Large intestine (tissue), 3 donors: ENCODE data around the gene ZFAND3. TPM values are rescaled to one million over a fixed set of nuclear protein-coding genes. Genes with fewer than 3 reads are reported as not detected.
A peak's percentile ranks its signal among the peaks of the same experiment; 100 is the strongest.

Experiments
- DNase-seq, 2 donors: peaks; one replicate each; pipeline versions ENCODE4 v3.0.0 to v3.0.0-alpha.2; 2013
- H3K27ac ChIP-seq: one replicate; pipeline ENCODE4 v1.5.1; 2013; ENCODE audit warnings: low read length
- H3K27me3 ChIP-seq: 2 replicates; pipeline ENCODE4 v1.6.1; 2013; ENCODE audit warnings: low read length; ENCODE audit not compliant: control insufficient read depth, insufficient read depth
- H3K36me3 ChIP-seq: 2 replicates; pipeline ENCODE4 v1.6.1; 2013; ENCODE audit warnings: low read length; ENCODE audit not compliant: control insufficient read depth, insufficient read depth
- H3K4me1 ChIP-seq: one replicate; pipeline ENCODE4 v1.6.1; 2013; ENCODE audit warnings: low read length; ENCODE audit not compliant: control insufficient read depth, insufficient read depth
- H3K4me3 ChIP-seq: one replicate; pipeline ENCODE4 v1.5.1; 2013; ENCODE audit warnings: low read length
- H3K9me3 ChIP-seq: one replicate; pipeline ENCODE4 v1.6.1; 2013; ENCODE audit warnings: mild to moderate bottlenecking, low read depth, low read length, moderate library complexity; ENCODE audit not compliant: control insufficient read depth
- WGBS: methylation state at CpG from one replicate; pipeline ENCODE4 v1.1.5; 2013; ENCODE audit warnings: low lambda C conversion rate; ENCODE audit not compliant: insufficient coverage; 5-methylcytosine and 5-hydroxymethylcytosine counted together
- polyA plus RNA-seq: library from polyadenylated mRNA; unstranded; fragments of 120-200 nt; gene quantifications from one replicate; pipeline ENCODE4 v1.2.1, GENCODE V29; 2013

ZFAND3 gene
- polyA plus RNA-seq, 1 donor: 82.3 TPM

DNA sequence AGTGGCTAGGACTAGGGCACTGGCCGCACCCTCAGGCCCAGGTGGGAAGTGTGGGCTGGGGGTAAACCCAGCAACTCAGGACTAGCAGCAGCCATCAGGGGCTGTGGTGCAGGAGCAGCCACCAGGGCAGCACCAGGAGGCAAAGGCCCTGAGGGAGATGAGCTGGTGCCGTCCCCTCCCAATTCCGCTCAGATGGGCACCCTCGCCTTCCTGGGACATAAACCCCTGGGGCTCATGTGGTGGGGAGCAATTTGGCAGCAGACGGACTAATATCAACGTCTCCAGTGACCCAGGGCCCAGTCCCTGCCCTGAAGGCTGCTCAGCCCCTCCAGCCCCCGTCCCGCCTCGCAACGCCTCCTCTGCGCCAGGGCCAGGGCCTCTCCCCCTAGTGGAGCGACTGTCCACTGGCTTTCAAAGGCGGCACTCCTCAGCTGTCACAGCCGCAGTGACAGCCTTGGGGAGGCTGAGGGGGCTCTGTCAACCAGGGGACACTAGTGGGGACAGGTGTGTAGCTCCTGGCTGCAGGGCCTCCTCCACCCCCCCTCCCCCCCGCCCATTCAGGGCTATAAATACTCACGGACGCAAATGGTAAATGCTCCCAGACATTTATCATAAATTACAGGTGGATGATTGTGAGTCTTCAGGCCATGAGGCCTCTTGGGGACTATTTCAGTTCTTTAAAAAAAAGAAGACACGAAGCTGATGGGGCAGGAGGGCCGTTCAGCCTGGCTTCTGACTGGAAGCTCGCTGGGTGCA lies 349.9 kb downstream of the ZFAND3 start:
- DNase-seq: no peak
- Histone ChIP-seq H3K4me1 (peaks cover 51% of the 10 kb centered on the region), H3K27ac (no peak overlapping the region), H3K4me3 (no peak overlapping the region), H3K9me3 (no peaks in the 10 kb centered on the region), H3K36me3 (no peaks in the 10 kb centered on the region), H3K27me3 (no peaks in the 10 kb centered on the region)
- no CpG with 5 or more reads among the region's 20 CpGs for WGBS

DNA sequence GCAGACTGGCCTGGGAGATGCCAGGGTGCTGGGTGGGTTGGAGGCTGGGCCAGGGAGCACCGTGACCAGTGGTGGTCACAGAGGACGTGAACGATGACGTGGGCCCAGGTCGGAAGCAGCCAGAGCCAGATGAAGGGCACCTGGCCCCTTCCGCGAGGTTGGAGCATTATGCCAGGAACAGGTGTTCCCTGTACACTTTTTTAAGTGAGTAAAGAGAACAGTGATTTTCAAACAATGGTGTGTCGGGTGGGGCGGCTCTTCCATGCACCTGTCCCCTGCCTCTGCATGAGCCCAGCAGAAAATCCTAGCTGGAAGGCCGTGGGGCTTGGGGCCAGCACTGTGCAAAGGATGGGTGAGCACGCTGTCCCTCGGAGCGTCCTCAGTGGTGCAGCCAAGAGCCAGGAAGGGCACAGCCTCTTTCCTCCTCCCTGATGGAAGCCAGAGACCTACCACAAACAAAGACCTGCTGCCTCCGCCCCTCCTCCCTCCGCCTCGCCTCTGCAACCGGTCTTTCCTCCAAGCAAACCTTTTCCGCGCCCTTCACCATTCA lies 350.5 kb downstream of the ZFAND3 start:
- peaks cover 52% of the 10 kb centered on the region for H3K4me1 ChIP-seq
- H3K27me3 ChIP-seq: no peaks in the 10 kb centered on the region
- no CpG with 5 or more reads among the region's 19 CpGs for WGBS
- H3K4me3 ChIP-seq: no peak overlapping the region
- peak in 1 of 2 donors; percentile 46 for DNase-seq
- H3K27ac ChIP-seq: no peak overlapping the region
- no peaks in the 10 kb centered on the region for H3K9me3 ChIP-seq
- H3K36me3 ChIP-seq: no peaks in the 10 kb centered on the region

DNA sequence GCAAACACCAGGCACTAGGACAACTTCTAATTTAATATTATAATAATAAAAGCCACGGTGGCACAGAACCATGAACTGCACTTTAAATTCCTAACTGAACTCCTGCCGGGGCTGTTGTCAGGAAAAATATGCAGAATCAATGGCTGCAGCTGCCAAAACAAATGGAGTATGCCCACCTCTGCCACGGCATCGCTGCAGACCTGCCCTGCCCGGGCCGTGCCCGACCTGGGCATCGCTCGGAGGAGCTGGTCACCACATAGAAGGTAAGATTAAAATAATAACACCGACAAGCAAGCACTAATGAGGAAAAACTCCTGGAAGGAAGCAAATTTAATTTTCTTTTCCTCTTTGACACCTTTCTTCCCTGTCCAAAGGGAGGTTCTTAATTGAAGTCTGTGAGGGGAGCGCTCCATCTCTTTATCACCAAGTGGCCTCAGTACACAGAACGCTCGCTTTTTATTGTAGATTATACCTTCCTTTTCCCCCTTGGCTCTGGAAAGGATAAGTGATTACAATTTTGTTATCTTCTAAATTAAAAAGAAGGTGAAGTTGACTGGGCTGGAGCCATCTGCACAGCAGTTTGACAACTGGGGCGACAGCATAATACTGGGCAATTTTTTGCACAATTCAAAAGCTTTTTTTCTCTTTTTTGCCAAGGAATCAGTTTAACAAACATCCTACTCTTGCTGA lies 351.3 kb downstream of the ZFAND3 start:
- H3K27ac ChIP-seq: no peak overlapping the region
- no peak for DNase-seq

DNA sequence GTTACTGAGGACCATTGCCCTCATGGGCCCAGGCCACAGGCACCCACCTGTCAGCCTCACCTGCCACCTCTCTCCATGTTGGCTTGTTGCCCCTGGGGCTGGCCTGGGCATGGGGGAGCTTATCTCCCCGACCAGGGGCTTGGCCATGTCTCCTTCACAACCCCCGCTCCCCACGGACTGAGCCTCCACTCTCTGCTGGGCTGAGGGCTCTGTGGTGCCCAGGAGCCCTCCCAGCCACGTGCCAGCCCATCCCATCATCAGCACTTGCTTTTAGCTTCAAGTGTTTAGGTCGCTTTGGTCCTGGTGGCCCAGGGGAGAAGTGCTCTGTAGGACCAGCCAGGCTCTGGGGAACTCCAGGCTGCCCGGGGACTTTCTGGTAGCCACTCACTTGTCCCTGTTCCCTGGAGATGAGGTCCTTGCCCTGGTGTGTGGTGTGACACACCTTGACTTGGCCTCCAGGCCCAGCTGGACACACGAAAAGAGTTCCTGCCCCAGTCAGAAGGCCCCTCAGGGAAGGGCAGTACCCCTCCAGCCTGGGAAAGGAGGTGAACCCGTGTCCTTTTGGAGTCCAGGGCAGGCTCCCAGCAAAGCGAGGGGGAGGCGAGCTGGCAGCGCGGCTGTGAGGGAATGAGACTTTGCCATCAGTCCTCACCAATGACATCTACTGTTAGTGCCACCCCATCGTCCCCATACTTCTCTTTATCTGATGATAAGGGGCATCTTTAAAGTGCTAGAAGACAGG lies 352.6 kb downstream of the ZFAND3 start:
- Histone ChIP-seq H3K27me3 (no peaks in the 10 kb centered on the region), H3K4me3 (no peak overlapping the region), H3K36me3 (no peaks in the 10 kb centered on the region), H3K4me1 (peaks cover 62% of the 10 kb centered on the region), H3K27ac (peak overlapping the region; percentile 15), H3K9me3 (no peaks in the 10 kb centered on the region)
- no CpG with 5 or more reads among the region's 13 CpGs for WGBS
- no peak for DNase-seq

More for the DNA sequence above, 351.3 kb downstream of the ZFAND3 start:
- Histone ChIP-seq H3K27me3 (no peaks in the 10 kb centered on the region), H3K36me3 (no peaks in the 10 kb centered on the region), H3K4me3 (no peak overlapping the region), H3K4me1 (peaks cover 54% of the 10 kb centered on the region), H3K9me3 (no peaks in the 10 kb centered on the region)
- WGBS: 20% methylated on average over 1 of the region's 14 CpGs

DNA sequence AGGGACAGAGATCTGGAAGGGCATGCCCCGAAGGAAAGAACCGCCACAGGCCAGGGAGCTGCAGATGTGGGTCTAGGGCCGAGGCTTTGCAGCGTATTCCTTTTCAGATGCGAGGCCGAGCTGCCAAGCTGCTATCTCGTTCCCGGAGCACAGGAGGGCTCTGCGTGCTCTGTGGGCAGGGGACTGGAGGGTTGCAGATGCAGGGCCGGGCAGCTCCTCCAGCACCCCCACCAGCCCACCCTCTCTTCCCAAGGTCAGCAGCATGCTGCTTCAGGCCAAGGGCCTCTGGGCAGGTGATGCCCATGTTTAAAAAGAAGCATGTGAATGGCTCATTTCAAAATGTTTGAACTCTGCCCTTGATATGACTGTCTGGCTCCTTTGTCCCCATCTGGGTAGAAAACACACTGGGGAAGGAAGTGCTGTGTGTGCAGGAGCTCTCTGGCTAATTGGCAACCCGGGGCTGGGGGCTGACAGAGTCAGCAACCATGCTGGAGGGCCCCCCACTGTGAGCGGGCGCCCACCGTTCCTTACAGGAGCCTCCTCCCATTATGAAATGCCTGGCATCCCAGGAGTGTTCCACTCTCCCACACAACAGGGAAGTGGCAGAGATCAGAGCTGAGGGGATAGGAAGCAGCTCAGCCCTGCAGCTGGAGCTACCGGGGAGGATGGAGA lies 353.3 kb downstream of the ZFAND3 start:
- no peaks in the 10 kb centered on the region for H3K27me3 ChIP-seq
- peak; percentile 58 to 74 for DNase-seq
- no peaks in the 10 kb centered on the region for H3K9me3 ChIP-seq
- no peaks in the 10 kb centered on the region for H3K36me3 ChIP-seq
- peaks cover 62% of the 10 kb centered on the region for H3K4me1 ChIP-seq
- WGBS: no CpG with 5 or more reads among the region's 15 CpGs
- H3K4me3 ChIP-seq: no peak overlapping the region
- H3K27ac ChIP-seq: peak overlapping the region; percentile 15

DNA sequence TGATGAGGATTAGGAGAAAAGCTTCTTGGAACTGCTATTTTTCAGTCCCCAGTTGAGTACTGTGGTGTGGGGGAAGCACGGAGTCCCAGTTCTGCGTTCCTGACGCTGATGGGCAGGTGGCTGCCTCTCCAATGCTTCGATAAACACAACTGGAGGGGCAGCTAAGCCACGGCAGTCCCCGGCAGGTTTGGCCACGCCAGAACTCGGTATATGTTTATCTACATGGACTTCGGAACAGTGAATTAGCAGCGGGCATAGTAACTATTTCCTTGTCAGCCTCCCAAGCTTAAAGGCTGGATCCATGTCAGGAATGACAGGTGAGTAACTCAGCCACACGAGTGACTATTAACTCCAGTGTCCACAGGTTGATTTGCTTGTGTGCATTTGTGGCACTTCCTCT lies 354.4 kb downstream of the ZFAND3 start:
- Histone ChIP-seq H3K4me3 (no peak overlapping the region), H3K4me1 (peaks cover 61% of the 10 kb centered on the region), H3K27me3 (no peaks in the 10 kb centered on the region), H3K36me3 (no peaks in the 10 kb centered on the region), H3K27ac (no peak overlapping the region), H3K9me3 (no peaks in the 10 kb centered on the region)
- no CpG with 5 or more reads among the region's 11 CpGs for WGBS
- peak; percentile 64 to 85 for DNase-seq

DNA sequence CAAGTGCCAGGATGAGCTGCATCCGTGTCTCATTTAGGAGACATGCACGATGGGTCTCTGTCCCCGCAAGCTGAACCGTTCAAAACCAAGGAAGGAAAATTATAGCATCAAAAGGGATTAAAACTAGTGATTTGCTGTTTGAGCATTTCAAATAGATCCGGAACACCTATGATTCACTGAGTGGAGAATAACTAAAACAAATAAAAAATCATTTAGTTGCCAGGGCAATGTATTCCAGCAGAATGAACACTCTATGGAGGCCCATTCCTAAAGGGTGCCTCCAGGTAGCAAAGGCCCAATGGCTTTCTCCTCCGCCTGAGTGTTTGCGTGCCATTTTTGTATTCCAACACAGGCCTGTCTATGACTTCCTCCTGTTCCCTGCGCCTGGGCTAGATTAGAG lies 354.8 kb downstream of the ZFAND3 start:
- Histone ChIP-seq H3K36me3 (no peaks in the 10 kb centered on the region), H3K4me3 (no peak overlapping the region), H3K4me1 (peaks cover 58% of the 10 kb centered on the region), H3K27me3 (no peaks in the 10 kb centered on the region), H3K27ac (no peak overlapping the region), H3K9me3 (no peaks in the 10 kb centered on the region)
- DNase-seq: no peak
- WGBS: 83% methylated on average over 4 of the region's 8 CpGs

DNA sequence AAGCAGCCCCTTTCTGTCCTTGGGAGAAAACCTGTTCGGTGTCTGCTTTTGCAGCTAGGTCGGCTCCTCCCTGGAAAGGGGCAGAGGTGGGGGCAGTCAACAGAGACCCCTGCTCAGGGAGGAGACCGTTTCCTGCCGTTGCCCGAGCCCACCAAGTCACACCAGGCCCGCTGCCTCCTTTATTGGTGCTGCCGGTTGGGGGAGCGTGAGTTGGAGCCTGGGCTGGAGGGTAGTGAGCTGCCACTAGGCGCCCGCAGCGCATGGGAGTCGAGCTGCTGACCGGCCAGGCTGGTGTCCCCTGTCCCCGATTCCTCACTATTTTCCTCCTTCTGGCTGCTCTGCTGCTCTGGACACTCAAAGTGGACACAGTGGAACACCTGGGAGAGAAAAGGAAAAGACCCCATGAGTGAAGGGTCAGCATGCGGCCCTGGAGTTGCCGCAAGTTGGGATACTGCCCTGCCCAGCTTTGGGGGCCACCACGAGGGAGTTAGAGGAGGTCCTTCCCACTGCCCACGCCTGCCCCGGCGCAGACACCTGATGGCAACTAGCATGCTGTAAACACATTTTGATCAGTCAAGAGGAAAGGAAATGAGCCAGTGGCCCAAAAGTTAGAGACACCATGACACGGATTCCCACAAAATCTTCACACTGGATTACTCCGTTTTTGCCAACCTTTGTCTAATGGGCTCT lies 355.4 kb downstream of the ZFAND3 start:
- no peak for DNase-seq
- no peak overlapping the region for H3K27ac ChIP-seq
- no CpG with 5 or more reads among the region's 22 CpGs for WGBS
- peaks cover 53% of the 10 kb centered on the region for H3K4me1 ChIP-seq
- no peak overlapping the region for H3K4me3 ChIP-seq
- no peaks in the 10 kb centered on the region for H3K27me3 ChIP-seq
- no peaks in the 10 kb centered on the region for H3K9me3 ChIP-seq
- no peaks in the 10 kb centered on the region for H3K36me3 ChIP-seq

DNA sequence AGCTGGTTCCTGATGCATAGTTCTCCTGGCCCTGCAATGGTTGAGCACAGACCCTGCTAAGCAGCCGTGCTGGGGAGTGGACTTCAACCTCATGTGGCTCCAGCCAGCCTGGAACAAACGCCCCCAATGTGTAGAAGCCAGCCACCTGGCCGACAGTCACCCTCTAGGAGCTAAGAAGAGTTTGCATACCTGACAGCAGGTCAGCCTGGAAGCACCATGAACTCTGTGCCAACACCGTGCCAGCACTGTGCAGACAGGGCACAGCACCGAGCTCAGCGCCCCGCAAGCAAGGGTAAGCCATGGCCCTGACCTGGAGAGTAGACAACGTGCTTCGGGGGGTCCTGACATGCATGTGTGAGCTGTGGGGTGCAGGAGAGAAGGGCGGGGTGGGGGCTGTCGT lies 356.3 kb downstream of the ZFAND3 start:
- Histone ChIP-seq H3K4me3 (no peak overlapping the region), H3K36me3 (no peaks in the 10 kb centered on the region), H3K4me1 (peaks cover 45% of the 10 kb centered on the region), H3K9me3 (no peaks in the 10 kb centered on the region), H3K27ac (no peak overlapping the region), H3K27me3 (no peaks in the 10 kb centered on the region)
- DNase-seq: no peak
- WGBS: no CpG with 5 or more reads among the region's 11 CpGs
